ENCODE measurements around the gene FAM241B.
A peak's percentile ranks its signal among the peaks of the same experiment; 100 is the strongest.

Gene FAM241B

DNA sequence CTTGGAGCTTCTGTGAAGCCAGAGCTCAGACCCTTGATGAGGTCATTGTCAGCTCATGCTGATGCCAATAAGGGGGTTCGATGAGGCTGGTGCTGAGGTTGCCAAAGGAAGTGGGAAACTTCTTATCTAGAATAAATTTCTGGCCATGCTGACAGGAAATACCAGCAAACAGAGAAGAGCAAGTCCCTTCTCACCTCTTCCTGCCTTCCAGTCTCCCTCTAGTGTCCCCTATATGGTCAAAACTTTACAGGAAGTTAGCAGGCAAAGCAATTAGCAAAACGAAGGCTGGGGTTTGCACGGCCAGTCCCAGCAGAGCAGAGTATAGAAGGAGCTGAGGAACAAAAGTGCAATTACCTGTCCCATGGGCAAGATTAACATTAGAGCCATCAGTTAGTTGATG is 41.7 kb upstream of the FAM241B start (continued):
- TF ChIP-seq ZNF510 (tag by site-specific recombination; IDR thresholded peaks at IDR 0.05; ENCODE audit: insufficient replicate concordance): no peak
- no peak for TF ChIP-seq ZNF132 (tag by site-specific recombination; IDR thresholded peaks at IDR 0.05; ENCODE audit: borderline replicate concordance)
- TF ChIP-seq ZNF416 (tag by site-specific recombination; IDR thresholded peaks at IDR 0.05): no peak
- TF ChIP-seq ZNF169 (tag by site-specific recombination; IDR thresholded peaks at IDR 0.05): no peak

DNA sequence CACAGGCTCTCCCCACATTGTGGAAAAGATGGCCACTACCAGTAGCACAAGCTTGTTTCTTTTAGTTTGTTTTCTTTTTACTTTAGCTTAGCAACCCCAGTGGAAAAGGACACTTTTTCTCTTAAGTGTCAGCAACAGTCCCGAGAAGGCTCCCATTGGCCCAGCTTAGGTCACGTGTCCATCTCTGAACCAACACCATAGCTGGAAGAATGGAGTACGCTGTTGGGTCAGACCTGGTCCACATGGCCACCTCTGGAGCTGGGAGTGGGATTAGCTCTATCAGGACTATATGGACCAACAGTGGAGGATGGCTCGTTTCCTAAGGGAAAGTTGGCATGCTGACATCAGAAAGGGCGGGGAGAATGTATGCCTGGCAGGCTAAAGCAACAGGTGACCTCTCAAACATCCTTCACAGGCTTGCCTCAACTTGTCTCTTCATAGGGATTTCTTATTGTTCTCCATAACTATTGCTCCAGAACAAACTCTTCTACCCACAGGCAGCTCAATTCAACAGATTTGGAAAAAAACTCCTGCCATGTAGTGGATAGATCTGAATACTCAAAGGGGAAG is 29.2 kb upstream of the FAM241B start:
- CTCF ChIA-PET: no interaction called here
- no peak overlapping the region for H3K4me3 ChIP-seq (ENCODE audit: low read depth, low read length)
- H3K9me3 ChIP-seq (ENCODE audit: control insufficient read depth, insufficient read depth, low read depth, low read length): no peaks in the 10 kb centered on the region
- no peak for TF ChIP-seq ZNF155 (tag by site-specific recombination; IDR thresholded peaks at IDR 0.05)
- TF ChIP-seq ZNF776 (tag by site-specific recombination; IDR thresholded peaks at IDR 0.05; ENCODE audit: borderline replicate concordance): no peak
- TF ChIP-seq ZNF169 (tag by site-specific recombination; IDR thresholded peaks at IDR 0.05): no peak
- no peak for TF ChIP-seq ZNF37A (tag by site-specific recombination; IDR thresholded peaks at IDR 0.05)
- no peak for TF ChIP-seq ZNF544 (tag by site-specific recombination; IDR thresholded peaks at IDR 0.05)
- TF ChIP-seq, protein P1, sequence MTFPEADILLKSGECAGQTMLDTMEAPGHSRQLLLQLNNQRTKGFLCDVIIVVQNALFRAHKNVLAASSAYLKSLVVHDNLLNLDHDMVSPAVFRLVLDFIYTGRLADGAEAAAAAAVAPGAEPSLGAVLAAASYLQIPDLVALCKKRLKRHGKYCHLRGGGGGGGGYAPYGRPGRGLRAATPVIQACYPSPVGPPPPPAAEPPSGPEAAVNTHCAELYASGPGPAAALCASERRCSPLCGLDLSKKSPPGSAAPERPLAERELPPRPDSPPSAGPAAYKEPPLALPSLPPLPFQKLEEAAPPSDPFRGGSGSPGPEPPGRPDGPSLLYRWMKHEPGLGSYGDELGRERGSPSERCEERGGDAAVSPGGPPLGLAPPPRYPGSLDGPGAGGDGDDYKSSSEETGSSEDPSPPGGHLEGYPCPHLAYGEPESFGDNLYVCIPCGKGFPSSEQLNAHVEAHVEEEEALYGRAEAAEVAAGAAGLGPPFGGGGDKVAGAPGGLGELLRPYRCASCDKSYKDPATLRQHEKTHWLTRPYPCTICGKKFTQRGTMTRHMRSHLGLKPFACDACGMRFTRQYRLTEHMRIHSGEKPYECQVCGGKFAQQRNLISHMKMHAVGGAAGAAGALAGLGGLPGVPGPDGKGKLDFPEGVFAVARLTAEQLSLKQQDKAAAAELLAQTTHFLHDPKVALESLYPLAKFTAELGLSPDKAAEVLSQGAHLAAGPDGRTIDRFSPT (tag by site-specific recombination; IDR thresholded peaks at IDR 0.05): no peak
- TF ChIP-seq ZFP37 (tag by site-specific recombination; IDR thresholded peaks at IDR 0.05): no peak
- peak; percentile 93 for TF ChIP-seq SCRT2 (tag by site-specific recombination; IDR thresholded peaks at IDR 0.05)
- TF ChIP-seq ZNF843 (tag by site-specific recombination; IDR thresholded peaks at IDR 0.05): no peak
- TF ChIP-seq, protein P2, sequence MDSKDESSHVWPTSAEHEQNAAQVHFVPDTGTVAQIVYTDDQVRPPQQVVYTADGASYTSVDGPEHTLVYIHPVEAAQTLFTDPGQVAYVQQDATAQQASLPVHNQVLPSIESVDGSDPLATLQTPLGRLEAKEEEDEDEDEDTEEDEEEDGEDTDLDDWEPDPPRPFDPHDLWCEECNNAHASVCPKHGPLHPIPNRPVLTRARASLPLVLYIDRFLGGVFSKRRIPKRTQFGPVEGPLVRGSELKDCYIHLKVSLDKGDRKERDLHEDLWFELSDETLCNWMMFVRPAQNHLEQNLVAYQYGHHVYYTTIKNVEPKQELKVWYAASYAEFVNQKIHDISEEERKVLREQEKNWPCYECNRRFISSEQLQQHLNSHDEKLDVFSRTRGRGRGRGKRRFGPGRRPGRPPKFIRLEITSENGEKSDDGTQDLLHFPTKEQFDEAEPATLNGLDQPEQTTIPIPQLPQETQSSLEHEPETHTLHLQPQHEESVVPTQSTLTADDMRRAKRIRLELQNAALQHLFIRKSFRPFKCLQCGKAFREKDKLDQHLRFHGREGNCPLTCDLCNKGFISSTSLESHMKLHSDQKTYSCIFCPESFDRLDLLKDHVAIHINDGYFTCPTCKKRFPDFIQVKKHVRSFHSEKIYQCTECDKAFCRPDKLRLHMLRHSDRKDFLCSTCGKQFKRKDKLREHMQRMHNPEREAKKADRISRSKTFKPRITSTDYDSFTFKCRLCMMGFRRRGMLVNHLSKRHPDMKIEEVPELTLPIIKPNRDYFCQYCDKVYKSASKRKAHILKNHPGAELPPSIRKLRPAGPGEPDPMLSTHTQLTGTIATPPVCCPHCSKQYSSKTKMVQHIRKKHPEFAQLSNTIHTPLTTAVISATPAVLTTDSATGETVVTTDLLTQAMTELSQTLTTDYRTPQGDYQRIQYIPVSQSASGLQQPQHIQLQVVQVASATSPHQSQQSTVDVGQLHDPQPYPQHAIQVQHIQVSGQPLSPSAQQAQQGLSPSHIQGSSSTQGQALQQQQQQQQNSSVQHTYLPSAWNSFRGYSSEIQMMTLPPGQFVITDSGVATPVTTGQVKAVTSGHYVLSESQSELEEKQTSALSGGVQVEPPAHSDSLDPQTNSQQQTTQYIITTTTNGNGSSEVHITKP (tag by site-specific recombination; IDR thresholded peaks at IDR 0.05): peak; percentile 23; the same call in 1 of the 2 replicates
- TF ChIP-seq MEIS1 (CRISPR knock-in tag; IDR thresholded peaks at IDR 0.05; ENCODE audit: borderline replicate concordance): no peak
- TF ChIP-seq, protein P3, sequence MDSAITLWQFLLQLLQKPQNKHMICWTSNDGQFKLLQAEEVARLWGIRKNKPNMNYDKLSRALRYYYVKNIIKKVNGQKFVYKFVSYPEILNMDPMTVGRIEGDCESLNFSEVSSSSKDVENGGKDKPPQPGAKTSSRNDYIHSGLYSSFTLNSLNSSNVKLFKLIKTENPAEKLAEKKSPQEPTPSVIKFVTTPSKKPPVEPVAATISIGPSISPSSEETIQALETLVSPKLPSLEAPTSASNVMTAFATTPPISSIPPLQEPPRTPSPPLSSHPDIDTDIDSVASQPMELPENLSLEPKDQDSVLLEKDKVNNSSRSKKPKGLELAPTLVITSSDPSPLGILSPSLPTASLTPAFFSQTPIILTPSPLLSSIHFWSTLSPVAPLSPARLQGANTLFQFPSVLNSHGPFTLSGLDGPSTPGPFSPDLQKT (IDR thresholded peaks at IDR 0.05; ENCODE audit: borderline replicate concordance, low read depth, low read length): no peak
- TF ChIP-seq MZF1 (tag by site-specific recombination; IDR thresholded peaks at IDR 0.05; ENCODE audit: borderline replicate concordance): no peak
- no peak for TF ChIP-seq ZNF292 (tag by site-specific recombination; IDR thresholded peaks at IDR 0.05; ENCODE audit: borderline replicate concordance, low read depth)
- no peak overlapping the region for H3K27ac ChIP-seq (ENCODE audit: extremely low read depth, low read depth, low read length)
- POLR2A ChIA-PET: interaction anchor here (0.7 kb wide), 1 partner anchor 513 kb away, joined by 3 read pairs; the partner anchor contains the start of gene SRGN
- H3K36me3 ChIP-seq (ENCODE audit: control insufficient read depth in 2 of 2, insufficient read depth in 1 of 2, low read length in 2 of 2): no peaks in the 10 kb centered on the region
- H3K4me1 ChIP-seq (ENCODE audit: control insufficient read depth, insufficient read depth, low read length): no peaks in the 10 kb centered on the region
